ENCODE data around the gene PPP1R1A. TPM values are rescaled to one million over a fixed set of nuclear protein-coding genes. Genes with fewer than 3 reads are reported as not detected.

PPP1R1A gene
- total RNA-seq, 4 donors from 2014 or later, result 0.76 to 9.0 (median 2.4) TPM

DNA sequence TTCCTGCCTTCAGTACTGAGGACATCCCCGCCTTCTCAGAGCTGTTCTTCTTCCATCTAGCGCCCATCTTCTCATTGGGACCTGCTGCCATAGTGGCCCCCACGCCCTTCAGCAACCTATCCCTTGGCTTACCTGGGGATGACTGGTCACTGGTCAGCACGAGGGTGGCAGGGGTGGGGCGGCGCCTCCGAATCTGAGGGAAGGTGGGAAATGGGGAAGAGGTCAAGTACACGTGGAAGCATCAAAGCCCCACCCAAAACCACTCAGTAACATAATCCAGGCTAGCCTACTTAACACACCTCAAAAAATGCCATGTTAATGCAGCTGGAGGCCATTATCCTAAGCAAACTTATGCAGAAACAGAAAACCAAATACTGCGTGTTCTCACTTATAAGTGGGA lies 4.3 kb downstream of the PPP1R1A start:
- TF ChIP-seq POLR2A (IDR thresholded peaks at IDR 0.05), result no peak
- Histone ChIP-seq H3K4me3 (no peak overlapping the region), H3K4me1 (peaks cover 0 to 10% of the 10 kb centered on the region in 2 donors), H3K36me3 (no peaks in the 10 kb centered on the region), H3K27ac (no peak overlapping the region), H3K27me3 (no peaks in the 10 kb centered on the region), H3K9me3 (no peaks in the 10 kb centered on the region)
- no peak for DNase-seq
- intact Hi-C loops (cut with DNase I; ENCODE audit: low total_unique reads), result no loop called here

DNA sequence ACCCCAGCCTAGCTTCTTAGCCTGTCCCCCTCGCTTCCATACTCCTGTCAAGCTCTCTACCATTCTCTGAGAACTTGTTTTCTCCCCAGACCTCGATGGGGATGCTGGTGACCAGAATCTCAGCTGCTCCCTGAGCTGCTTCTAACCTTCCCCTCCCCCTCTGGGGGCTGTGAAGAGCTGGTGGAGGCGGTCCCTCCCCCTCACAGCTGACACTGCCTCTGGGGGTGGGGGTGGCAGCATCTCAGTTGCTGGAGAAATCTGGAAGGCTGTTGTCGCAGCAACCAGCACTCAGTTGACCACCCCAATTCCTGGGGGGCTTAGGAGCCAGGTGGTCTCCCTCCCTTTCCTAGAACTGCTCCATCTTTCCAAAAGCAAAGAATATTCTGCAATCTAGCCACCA lies 4.7 kb downstream of the PPP1R1A start:
- no peak overlapping the region for H3K4me3 ChIP-seq
- H3K27me3 ChIP-seq, result no peaks in the 10 kb centered on the region
- no peaks in the 10 kb centered on the region for H3K9me3 ChIP-seq
- no peak overlapping the region for H3K27ac ChIP-seq
- DNase-seq, result no peak
- peaks cover 0 to 10% of the 10 kb centered on the region in 2 donors for H3K4me1 ChIP-seq
- H3K36me3 ChIP-seq, result no peaks in the 10 kb centered on the region
- intact Hi-C loops (cut with DNase I; ENCODE audit: low total_unique reads), result no loop called here
- TF ChIP-seq, protein P1, sequence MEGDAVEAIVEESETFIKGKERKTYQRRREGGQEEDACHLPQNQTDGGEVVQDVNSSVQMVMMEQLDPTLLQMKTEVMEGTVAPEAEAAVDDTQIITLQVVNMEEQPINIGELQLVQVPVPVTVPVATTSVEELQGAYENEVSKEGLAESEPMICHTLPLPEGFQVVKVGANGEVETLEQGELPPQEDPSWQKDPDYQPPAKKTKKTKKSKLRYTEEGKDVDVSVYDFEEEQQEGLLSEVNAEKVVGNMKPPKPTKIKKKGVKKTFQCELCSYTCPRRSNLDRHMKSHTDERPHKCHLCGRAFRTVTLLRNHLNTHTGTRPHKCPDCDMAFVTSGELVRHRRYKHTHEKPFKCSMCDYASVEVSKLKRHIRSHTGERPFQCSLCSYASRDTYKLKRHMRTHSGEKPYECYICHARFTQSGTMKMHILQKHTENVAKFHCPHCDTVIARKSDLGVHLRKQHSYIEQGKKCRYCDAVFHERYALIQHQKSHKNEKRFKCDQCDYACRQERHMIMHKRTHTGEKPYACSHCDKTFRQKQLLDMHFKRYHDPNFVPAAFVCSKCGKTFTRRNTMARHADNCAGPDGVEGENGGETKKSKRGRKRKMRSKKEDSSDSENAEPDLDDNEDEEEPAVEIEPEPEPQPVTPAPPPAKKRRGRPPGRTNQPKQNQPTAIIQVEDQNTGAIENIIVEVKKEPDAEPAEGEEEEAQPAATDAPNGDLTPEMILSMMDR (IDR thresholded peaks at IDR 0.05), result no peak
- no peak for TF ChIP-seq POLR2A (IDR thresholded peaks at IDR 0.05)

DNA sequence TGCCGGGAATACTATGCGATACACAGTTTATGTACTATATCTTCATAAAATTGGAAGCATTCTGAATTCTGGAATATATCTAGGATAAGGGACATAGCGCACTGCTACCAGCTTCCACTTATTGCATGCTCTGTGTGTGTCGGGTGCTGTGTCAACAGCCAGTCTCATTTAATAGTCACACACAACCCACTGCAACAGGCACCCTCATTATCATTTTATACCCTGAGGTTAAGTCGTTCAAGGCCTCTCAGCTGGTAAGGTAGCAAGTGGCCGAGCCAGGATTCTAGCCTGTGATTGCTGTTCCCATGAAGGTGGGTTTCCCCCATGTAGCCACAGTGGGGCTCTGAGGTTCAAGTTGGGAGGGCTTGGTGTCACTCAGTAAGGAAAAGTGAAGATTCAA lies 7.0 kb downstream of the PPP1R1A start:
- TF ChIP-seq, protein P1 (IDR thresholded peaks at IDR 0.05), result no peak
- TF ChIP-seq POLR2A (IDR thresholded peaks at IDR 0.05), result no peak
- H3K27ac ChIP-seq, result no peak overlapping the region
- intact Hi-C loops (cut with DNase I; ENCODE audit: low total_unique reads), result no loop called here
- no peak overlapping the region for H3K4me3 ChIP-seq
- no peak for DNase-seq
- H3K27me3 ChIP-seq, result no peaks in the 10 kb centered on the region
- H3K36me3 ChIP-seq, result no peaks in the 10 kb centered on the region
- no peaks in the 10 kb centered on the region for H3K4me1 ChIP-seq
- no peaks in the 10 kb centered on the region for H3K9me3 ChIP-seq

DNA sequence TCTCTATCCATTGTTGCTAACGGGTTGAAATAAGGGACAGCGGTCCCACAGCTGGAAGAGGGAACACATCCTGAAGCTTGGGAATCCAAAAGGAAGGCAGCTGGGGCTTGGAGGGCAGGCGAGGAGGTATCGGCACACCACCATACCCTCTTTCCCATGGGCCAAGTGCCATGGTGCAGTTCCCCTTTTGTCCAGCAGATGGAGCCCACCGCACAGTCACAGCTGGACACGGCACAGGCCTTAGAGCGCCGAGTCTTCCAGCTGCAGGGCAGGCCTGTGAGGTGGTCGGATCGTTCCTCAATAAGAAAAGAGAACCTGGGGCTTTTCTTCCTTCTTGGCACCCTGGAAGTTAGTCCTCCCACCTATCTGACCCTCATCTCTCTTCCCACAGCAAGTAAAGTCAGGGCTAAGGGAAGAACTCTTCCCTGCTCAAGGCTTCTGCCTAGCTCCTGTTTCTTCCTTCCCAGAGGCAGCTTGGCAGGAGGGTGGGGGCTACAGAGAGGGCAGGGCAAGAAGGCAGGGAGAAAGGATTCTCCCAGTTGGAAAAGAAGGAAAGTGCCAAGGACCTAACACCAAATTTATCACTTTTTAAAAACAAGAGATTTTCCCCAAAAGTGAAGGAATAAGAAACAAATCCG lies 8.6 kb downstream of the PPP1R1A start:
- H3K4me1 ChIP-seq, result no peaks in the 10 kb centered on the region
- H3K27ac ChIP-seq, result peak overlapping the region in 1 of 2 donors; percentile 19
- H3K36me3 ChIP-seq, result no peaks in the 10 kb centered on the region
- no peaks in the 10 kb centered on the region for H3K27me3 ChIP-seq
- no peak overlapping the region for H3K4me3 ChIP-seq
- intact Hi-C loops (cut with DNase I; ENCODE audit: low total_unique reads), result no loop called here
- H3K9me3 ChIP-seq, result no peaks in the 10 kb centered on the region
- DNase-seq, result peak; percentile 80 to 89
- TF ChIP-seq, protein P1 (IDR thresholded peaks at IDR 0.05), result peak; percentile 93 to 98 (median 96)
- peak in 1 of 2 donors; percentile 18 for TF ChIP-seq POLR2A (IDR thresholded peaks at IDR 0.05)

DNA sequence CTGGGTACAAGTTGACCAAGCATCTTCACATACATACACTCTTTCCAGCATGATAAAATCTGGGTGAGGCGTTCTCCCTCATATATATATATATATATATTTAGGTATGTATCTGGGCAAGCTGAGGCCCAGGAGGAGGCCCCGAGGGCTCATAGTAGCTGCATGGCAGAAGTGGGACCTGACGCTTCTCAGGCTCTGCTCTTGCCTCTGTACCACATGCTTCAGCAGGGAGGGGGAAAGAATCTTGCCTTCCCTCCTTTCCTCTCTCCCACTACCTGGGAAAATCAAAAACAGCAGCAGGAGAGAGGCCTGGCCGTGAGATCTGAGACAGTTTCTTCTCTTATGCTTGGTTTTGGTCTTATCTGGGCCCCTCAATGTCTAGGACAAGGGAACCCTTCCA lies 9.2 kb downstream of the PPP1R1A start:
- no peaks in the 10 kb centered on the region for H3K27me3 ChIP-seq
- H3K4me3 ChIP-seq, result no peak overlapping the region
- H3K36me3 ChIP-seq, result no peaks in the 10 kb centered on the region
- H3K27ac ChIP-seq, result no peak overlapping the region
- no peaks in the 10 kb centered on the region for H3K4me1 ChIP-seq
- TF ChIP-seq, protein P1 (IDR thresholded peaks at IDR 0.05), result no peak
- TF ChIP-seq POLR2A (IDR thresholded peaks at IDR 0.05), result no peak
- DNase-seq, result no peak
- no peaks in the 10 kb centered on the region for H3K9me3 ChIP-seq
- intact Hi-C loops (cut with DNase I; ENCODE audit: low total_unique reads), result no loop called here

Measured in uterus (tissue), 4 donors.